ENCODE data around the gene BAG1.

DNA sequence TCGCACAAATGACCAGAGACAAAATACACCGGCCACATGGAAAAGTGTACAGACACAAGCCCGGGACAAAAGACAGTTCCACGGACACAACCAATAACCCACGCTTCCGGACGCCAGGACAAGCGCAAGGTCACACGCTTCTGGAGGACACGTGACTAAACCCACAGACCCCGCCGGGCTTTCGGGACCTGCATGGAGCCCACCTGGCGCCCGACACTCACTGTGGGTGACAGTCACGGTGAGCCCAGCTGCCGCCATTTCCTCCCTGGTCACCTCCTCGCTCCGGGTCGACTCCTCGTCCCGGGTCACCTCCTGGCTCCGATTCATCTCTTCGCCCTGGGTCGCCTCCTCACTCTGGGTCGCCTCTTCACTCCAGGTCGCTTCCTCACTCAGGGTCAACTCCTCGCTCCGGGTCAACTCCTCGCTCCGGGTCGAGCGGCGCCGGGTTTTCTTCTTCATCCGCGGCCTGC is 470 bp downstream of the BAG1 start:
- TF ChIP-seq, protein P1, sequence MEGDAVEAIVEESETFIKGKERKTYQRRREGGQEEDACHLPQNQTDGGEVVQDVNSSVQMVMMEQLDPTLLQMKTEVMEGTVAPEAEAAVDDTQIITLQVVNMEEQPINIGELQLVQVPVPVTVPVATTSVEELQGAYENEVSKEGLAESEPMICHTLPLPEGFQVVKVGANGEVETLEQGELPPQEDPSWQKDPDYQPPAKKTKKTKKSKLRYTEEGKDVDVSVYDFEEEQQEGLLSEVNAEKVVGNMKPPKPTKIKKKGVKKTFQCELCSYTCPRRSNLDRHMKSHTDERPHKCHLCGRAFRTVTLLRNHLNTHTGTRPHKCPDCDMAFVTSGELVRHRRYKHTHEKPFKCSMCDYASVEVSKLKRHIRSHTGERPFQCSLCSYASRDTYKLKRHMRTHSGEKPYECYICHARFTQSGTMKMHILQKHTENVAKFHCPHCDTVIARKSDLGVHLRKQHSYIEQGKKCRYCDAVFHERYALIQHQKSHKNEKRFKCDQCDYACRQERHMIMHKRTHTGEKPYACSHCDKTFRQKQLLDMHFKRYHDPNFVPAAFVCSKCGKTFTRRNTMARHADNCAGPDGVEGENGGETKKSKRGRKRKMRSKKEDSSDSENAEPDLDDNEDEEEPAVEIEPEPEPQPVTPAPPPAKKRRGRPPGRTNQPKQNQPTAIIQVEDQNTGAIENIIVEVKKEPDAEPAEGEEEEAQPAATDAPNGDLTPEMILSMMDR (IDR thresholded peaks at IDR 0.05): no peak
- TF ChIP-seq POLR2A (IDR thresholded peaks at IDR 0.05): no peak

Measured in lower leg skin (tissue), 3 donors.